GM18526 (cell line): ENCODE measurements around the gene ZCCHC2.

Source experiments
- POLR2A ChIP-seq: IDR thresholded peaks from 3 replicates; pipeline ENCODE4 v1.6.1; 2011; ENCODE audit not compliant: insufficient read length; ENCODE audit errors: extremely low read depth

ZCCHC2 gene

DNA sequence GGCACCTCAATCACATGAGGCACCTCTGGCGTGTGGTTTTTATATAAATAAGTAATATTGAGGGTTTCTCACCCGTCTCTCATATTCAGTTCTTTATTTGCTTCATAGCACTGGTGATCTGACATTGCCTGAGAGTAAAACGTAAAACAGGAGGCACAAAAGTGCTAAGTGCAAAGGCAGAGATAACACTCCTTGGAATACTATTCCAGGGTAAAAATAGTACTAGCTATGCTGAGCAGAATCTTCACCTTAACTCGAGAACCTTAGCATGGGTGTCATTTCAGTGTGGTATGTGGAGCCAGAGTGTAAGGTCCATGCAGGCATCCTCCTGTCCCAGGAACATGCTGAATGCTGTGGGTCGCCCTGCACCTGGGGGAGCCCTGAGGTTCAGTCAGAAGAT, 26.9 kb downstream of the ZCCHC2 start:
- TF ChIP-seq POLR2A = no peak

- TF ChIP-seq POLR2A = no peak
Measured at GRCh38 chr18:62550746-62551145, 27.9 kb downstream of the ZCCHC2 start.

DNA sequence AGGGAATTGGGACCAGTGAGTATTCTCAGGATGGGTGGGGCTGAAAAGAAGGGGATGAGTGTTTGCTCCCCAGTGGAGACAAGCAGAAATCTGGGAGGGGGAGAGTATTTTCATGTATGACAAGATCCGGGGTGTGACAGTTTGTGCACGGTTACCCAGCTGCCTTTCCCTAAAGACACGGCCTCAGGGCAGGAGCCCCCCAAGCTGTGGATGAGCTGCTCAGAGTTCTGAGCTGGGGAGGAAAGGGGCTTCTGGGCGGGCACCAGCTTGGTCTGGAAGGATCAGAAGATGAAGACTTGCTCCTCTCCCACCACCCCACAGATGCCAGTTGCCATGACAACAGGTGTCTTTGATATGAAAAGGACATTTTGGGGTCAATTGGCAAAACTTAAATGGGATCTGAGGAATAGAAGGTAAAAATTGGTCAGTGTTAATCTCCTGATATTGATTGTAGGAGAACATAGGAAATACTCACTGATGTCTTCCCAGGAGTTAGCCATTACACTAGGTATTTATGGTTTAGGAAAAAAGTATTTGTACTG, 29.2 kb downstream of the ZCCHC2 start:
- TF ChIP-seq POLR2A = no peak

DNA sequence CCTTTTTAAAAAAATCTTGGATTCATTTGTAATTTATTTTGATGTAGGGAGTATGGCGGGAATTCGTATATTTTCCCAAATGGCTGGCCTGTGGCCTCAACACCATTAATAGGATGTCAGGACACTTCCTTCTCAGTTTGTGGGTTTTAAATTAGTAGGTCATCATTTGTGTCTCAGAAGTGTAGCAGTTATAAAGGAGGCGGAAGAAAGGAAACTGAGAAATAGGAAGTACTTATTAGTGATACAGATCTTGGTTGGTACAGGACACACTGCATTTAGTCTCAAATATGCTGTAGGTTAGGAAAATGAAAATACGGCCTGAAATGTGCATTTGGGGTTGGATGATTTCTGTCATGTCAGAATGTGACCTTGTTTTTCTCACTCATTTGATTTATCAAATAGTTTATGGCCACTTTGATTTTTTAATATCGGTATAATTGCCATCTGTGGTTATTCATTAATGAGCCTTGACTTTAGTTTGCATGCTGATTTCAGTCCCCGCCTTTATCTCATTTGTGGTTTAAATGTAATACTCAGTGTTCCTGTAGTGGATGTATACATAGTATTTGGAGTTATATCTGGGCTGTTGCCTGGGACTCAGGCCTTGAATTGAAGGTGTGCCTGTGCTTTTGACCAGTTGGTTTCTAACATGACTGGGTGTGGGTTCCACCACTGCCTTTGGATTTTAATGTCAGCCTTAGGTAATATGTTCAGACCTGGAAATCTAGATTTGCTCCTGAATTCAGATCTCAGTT, 31.4 kb downstream of the ZCCHC2 start:
- no peak for TF ChIP-seq POLR2A

GRCh38 chr18:62555135-62555534, 32.3 kb downstream of the ZCCHC2 start:
- no peak for TF ChIP-seq POLR2A

GRCh38 chr18:62556397-62556796, 33.6 kb downstream of the ZCCHC2 start:
- TF ChIP-seq POLR2A = no peak

DNA sequence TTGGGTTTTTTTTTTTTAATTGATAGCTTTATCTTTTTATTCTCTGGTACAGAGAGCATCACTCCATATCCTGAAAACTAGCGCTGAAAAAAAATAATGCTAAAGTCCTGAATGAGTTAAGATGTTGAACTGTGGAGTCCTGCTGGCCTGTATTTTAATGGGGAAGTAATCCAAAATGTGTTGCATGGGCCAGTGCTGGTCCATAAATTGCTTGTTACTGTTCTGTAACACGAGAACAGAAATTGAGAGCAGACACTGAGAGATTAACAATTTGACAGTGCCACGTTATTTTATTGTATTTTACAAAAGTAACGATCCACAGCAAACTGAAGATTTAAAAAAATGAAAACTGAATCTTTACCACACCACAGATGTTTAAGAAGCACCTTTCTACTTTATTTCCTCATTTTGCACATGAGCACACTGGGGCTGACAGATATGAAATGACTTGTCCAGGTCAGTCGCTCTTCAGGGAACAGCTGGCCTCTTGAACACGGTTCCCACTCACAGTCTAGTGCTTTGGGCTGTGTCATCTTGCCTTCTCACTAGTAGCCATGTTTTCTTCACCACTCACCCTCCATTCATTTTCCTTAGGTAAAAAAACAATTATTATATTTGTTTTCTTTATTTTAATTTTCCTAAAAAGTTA, 35.3 kb downstream of the ZCCHC2 start:
- TF ChIP-seq POLR2A = no peak

GRCh38 chr18:62564044-62564443, 41.2 kb downstream of the ZCCHC2 start:
- no peak for TF ChIP-seq POLR2A

- no peak for TF ChIP-seq POLR2A
Measured at GRCh38 chr18:62566199-62566598, 43.4 kb downstream of the ZCCHC2 start.

DNA sequence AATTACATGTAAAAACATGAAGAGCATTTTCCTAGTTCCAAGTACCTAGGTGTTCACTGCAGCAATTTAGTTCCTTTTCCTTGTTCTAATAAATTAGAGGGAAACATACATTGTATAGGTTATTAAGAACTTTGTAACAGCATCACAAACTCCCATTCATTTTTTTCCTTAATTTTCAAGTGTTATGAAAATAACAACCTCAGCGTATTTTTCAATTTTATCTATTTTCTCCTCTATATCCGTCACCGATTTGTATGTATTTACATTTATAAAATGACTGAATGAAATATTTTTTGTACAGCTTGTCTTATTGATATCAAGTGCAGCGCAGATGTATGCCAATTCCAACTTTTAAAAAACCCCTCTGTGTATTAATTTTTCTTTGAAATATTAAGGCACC, 44.0 kb downstream of the ZCCHC2 start:
- TF ChIP-seq POLR2A = no peak

- no peak for TF ChIP-seq POLR2A
Measured at GRCh38 chr18:62569081-62569655, 46.3 kb downstream of the ZCCHC2 start.

GRCh38 chr18:62571037-62571436, 48.2 kb downstream of the ZCCHC2 start:
- no peak for TF ChIP-seq POLR2A

- no peak for TF ChIP-seq POLR2A
Measured at GRCh38 chr18:62571648-62572047, 48.8 kb downstream of the ZCCHC2 start.

DNA sequence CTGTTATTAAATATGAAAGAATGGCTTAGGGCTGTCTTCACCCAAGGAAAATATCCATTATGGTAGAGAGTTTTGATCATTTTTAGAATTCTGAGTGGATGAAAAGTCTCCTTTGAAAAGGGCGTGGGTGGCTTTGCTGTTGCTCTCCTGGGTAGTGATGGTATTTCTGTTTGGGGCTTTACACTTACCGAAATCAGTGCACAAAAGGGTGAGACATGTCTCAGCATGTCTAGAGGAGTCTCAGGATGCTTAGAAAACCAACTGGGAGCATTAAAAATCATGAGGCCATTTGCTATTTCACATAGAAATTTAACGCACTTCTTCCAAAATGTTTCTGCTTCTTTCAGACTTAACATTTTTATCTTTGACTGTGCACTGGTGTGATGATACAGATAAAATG, 49.6 kb downstream of the ZCCHC2 start:
- TF ChIP-seq POLR2A = no peak

- TF ChIP-seq POLR2A = no peak
Measured at GRCh38 chr18:62574776-62575175, 52.0 kb downstream of the ZCCHC2 start.

DNA sequence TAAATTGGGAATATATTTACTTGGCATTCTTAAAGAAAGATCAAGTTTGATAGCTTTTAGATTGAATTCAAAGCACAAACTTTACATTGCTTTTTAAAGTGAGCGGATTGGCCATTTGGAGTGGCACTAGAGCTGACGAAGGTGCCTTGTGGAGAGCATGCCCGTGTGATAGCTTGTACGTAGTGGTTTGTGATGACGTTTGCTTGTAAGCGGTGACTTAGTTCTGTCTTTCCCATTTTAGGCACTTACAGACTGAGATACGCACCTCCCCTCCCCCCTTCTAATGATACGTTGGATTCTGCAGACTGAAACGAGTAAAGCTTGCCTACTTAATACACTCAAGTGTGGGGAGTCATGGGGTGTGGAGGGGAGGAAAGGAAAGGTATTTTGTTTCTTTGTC, 53.4 kb downstream of the ZCCHC2 start:
- TF ChIP-seq POLR2A = no peak
